Glutamatergic neuron (in vitro differentiated cells): ENCODE results near the gene CSNK2B. TPM values are rescaled to one million over a fixed set of nuclear protein-coding genes. Genes with fewer than 3 reads are reported as not detected.

Source experiments
- DNase-seq: peaks from one replicate; pipeline ENCODE4 v3.0.0; 2022
- H3K27ac Mint-ChIP-seq: one replicate; pipeline ENCODE4 v1.8.0; 2020; ENCODE audit warnings: mild to moderate bottlenecking, mixed read lengths, inconsistent platforms; ENCODE audit not compliant: unreplicated experiment
- H3K27me3 Mint-ChIP-seq: one replicate; pipeline ENCODE4 v1.8.0; 2020; ENCODE audit warnings: mild to moderate bottlenecking, moderate library complexity, mixed read lengths, inconsistent platforms; ENCODE audit not compliant: unreplicated experiment
- H3K36me3 Mint-ChIP-seq: one replicate; pipeline ENCODE4 v1.8.0; 2020; ENCODE audit warnings: mild to moderate bottlenecking, mixed read lengths, inconsistent platforms; ENCODE audit not compliant: unreplicated experiment
- H3K4me1 Mint-ChIP-seq: one replicate; pipeline ENCODE4 v1.8.0; 2020; ENCODE audit warnings: mild to moderate bottlenecking, low read depth, mixed read lengths, inconsistent platforms; ENCODE audit not compliant: unreplicated experiment
- H3K4me3 Mint-ChIP-seq: one replicate; pipeline ENCODE4 v1.8.0; 2020; ENCODE audit warnings: mild to moderate bottlenecking, mixed read lengths, inconsistent platforms; ENCODE audit not compliant: unreplicated experiment
- H3K9me3 Mint-ChIP-seq: one replicate; pipeline ENCODE4 v1.8.0; 2020; ENCODE audit warnings: mild to moderate bottlenecking, moderate library complexity, mixed read lengths, inconsistent platforms; ENCODE audit not compliant: unreplicated experiment
- CTCF ChIP-seq: fragments of 200-600 bp; sonication (generic); IDR thresholded peaks from one replicate; pipeline ENCODE4 v1.5.0; 2021; ENCODE audit not compliant: partially characterized antibody, unreplicated experiment
- total RNA-seq: library from RNA; stranded (reverse); fragmentation: NEBNext Ultra II Directional; extraction: Animal tissue kit (Norgen Biotek cat#: 25700); gene quantifications from one replicate; pipeline ENCODE4 v1.2.1, GENCODE V29; 2021; ENCODE audit not compliant: unreplicated experiment

CSNK2B gene
- total RNA-seq, 1 donor from 2014 or later = 214 TPM

- H3K27me3 Mint-ChIP-seq = no peaks in the 10 kb centered on the region
- TF ChIP-seq CTCF = no peak
- no peaks in the 10 kb centered on the region for H3K9me3 Mint-ChIP-seq
- no peak overlapping the region for H3K4me3 Mint-ChIP-seq
- DNase-seq = no peak
- H3K36me3 Mint-ChIP-seq = no peaks in the 10 kb centered on the region
- no peak overlapping the region for H3K27ac Mint-ChIP-seq
- no peaks in the 10 kb centered on the region for H3K4me1 Mint-ChIP-seq
Observed at GRCh38 chr6:31692886-31693285, 27.0 kb downstream of the CSNK2B start.

DNA sequence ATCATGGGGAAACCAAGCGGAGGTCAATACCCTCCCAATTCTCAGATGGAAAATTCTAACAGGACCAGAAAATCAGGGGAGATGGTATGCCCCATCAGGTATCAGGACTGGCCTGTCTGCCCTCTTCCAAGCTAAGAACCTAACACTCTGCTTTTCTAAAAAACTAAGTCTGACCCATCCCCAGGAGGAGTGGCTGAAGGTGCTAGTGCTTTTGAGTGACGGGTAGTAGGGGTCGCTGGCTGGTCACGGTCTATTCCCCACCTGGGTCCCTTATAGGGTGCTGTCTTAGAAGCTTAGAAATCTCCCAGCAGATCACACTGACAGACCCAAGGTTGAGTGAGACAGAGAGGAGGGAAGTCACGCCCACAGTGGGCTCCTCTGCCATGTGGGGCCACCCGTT lies 27.7 kb downstream of the CSNK2B start:
- H3K4me3 Mint-ChIP-seq = no peak overlapping the region
- H3K36me3 Mint-ChIP-seq = no peaks in the 10 kb centered on the region
- H3K27me3 Mint-ChIP-seq = no peaks in the 10 kb centered on the region
- no peak for TF ChIP-seq CTCF
- H3K4me1 Mint-ChIP-seq = no peaks in the 10 kb centered on the region
- H3K9me3 Mint-ChIP-seq = no peaks in the 10 kb centered on the region
- no peak overlapping the region for H3K27ac Mint-ChIP-seq
- DNase-seq = no peak

DNA sequence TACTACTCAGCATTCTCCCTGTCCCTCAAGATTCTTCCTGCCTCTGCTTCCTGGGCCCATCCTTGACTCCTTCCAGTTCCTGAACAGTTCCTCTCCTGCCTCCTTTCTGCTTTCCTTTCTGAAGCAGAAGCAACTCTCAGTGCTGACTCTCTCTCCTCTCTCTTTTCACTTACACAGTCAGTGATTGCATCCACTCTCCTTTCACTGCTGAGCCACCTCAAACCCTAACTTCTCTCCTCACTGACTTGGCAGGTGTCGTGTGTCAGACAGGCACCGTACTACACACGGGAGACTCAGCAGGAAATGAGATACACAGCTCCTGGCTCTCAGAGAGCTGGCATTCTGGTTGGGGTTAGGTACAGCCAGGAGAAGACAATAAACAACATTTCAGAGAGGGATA lies 31.7 kb downstream of the CSNK2B start:
- Mint-ChIP-seq H3K27me3 (peaks cover 5% of the 10 kb centered on the region), H3K4me1 (peaks cover 13% of the 10 kb centered on the region), H3K9me3 (peaks cover 1% of the 10 kb centered on the region), H3K36me3 (no peaks in the 10 kb centered on the region), H3K27ac (no peak overlapping the region), H3K4me3 (peak overlapping the region; percentile 39)
- no peak for TF ChIP-seq CTCF
- DNase-seq = no peak

GRCh38 chr6:31700740-31701401 lies 35.0 kb downstream of the CSNK2B start:
- Mint-ChIP-seq H3K4me1 (peaks cover 13% of the 10 kb centered on the region), H3K27me3 (peaks cover 7% of the 10 kb centered on the region), H3K36me3 (no peaks in the 10 kb centered on the region), H3K4me3 (peak overlapping the region; percentile 94), H3K27ac (peak overlapping the region; percentile 62), H3K9me3 (peaks cover 10% of the 10 kb centered on the region)
- TF ChIP-seq CTCF = no peak
- DNase-seq = no peak

GRCh38 chr6:31701666-31702404 lies 36.0 kb downstream of the CSNK2B start:
- H3K4me1 Mint-ChIP-seq = peaks cover 13% of the 10 kb centered on the region
- H3K27ac Mint-ChIP-seq = peak overlapping the region; percentile 99
- no peak for TF ChIP-seq CTCF
- H3K9me3 Mint-ChIP-seq = peaks cover 10% of the 10 kb centered on the region
- H3K27me3 Mint-ChIP-seq = peaks cover 7% of the 10 kb centered on the region
- no peaks in the 10 kb centered on the region for H3K36me3 Mint-ChIP-seq
- H3K4me3 Mint-ChIP-seq = peak overlapping the region; percentile 94
- peak; percentile 48 for DNase-seq
